ENCODE measurements around the gene FKBP2. TPM values are rescaled to one million over a fixed set of nuclear protein-coding genes. Genes with fewer than 3 reads are reported as not detected.

FKBP2 gene
- total RNA-seq, 4 donors from 2014 or later: 47.7 to 70.3 (median 56.4) TPM

DNA sequence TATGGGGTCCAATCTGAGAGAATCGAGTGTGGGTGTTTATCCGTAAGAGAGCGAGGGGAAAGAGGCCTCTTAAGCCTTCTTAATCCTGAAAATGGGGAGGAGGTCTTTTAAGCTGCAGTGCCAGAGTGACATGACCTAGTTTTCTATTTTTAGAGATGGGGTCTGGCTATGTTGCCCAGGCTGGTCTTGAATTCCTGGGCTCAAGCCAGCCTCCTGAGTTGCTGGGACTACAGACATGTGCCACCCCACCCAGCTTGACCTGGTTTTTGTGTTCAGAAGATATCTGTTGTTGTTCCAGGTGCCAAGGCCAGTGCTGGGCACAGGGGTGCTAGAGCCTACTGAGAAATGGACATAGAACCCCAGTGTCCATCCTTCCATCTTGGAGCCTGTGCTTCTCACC, 42.2 kb downstream of the FKBP2 start:
- TF ChIP-seq POLR2A (IDR thresholded peaks at IDR 0.05): no peak
- TF ChIP-seq, protein P1, sequence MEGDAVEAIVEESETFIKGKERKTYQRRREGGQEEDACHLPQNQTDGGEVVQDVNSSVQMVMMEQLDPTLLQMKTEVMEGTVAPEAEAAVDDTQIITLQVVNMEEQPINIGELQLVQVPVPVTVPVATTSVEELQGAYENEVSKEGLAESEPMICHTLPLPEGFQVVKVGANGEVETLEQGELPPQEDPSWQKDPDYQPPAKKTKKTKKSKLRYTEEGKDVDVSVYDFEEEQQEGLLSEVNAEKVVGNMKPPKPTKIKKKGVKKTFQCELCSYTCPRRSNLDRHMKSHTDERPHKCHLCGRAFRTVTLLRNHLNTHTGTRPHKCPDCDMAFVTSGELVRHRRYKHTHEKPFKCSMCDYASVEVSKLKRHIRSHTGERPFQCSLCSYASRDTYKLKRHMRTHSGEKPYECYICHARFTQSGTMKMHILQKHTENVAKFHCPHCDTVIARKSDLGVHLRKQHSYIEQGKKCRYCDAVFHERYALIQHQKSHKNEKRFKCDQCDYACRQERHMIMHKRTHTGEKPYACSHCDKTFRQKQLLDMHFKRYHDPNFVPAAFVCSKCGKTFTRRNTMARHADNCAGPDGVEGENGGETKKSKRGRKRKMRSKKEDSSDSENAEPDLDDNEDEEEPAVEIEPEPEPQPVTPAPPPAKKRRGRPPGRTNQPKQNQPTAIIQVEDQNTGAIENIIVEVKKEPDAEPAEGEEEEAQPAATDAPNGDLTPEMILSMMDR (IDR thresholded peaks at IDR 0.05): no peak
- no peak for DNase-seq (ENCODE audit: low spot score in 2 of 2)
- H3K4me3 ChIP-seq (ENCODE audit: low read depth, poor library complexity, severe bottlenecking): no peak overlapping the region
- intact Hi-C loops (cut with DNase I; ENCODE audit: low total_unique reads): no loop called here
- WGBS, 2 donors: 82 to 86% methylated on average over 3 of the region's 3 CpGs

DNA sequence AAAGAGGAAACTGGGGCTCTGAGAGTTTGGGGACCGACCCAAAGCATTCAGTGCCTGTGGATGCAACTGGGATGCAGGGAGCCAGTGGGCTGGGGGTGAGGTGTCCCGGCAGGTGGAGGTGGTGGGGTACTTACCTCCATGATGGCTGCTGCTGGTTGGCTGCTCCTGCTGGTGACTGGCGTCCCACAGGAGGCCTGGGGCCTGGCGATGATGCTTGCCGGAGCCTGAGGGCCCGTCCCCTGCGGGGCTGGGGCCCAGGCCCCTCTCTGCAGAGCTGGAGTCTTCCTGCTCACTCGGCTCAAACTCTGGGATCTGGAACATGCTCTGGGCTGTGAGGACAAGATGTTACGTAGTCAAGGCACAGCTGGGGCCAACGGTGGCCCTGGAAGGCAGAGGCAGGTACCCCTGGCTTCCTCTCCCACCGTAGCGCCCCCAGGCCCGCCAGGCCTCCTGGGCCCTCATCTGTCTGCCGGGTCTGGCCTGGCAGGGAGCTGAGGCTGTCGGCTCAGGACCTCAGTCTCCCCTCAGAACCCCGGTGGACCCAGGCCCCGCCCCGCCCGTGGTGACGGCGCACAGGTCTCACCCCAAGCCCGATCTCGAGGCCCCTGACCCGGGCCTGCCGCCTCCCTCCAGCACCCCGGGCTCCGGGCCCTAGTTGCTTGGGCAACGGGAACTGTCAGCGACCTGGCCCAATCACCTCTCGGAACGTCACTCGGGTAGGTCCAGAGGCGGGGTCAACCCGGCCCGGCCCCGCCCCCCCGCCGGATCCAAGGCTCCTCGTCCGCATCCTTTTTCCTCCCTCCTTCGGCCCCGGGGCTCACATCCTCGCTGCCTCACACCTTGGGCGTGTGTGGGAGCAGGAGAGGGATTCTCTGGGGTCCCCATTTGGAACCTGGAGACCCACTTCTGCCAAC, 43.4 kb downstream of the FKBP2 start, which contains the start of gene BAD:
TSS of gene BAD (minus strand) at position 618 of the 914 bp plus-strand sequence. CDS start at position 321, 297 bp downstream.
- WGBS, 2 donors: 3% methylated on average over 27 to 37 of the region's 44 CpGs
- TF ChIP-seq POLR2A (IDR thresholded peaks at IDR 0.05): no peak
- TF ChIP-seq, protein P1 (IDR thresholded peaks at IDR 0.05): no peak
- DNase-seq (ENCODE audit: low spot score in 2 of 2): peak; percentile 95 to 99
- intact Hi-C loops (cut with DNase I; ENCODE audit: low total_unique reads): no loop called here
- H3K4me3 ChIP-seq (ENCODE audit: low read depth, poor library complexity, severe bottlenecking): peak within 1 kb of the TSS; percentile 85

DNA sequence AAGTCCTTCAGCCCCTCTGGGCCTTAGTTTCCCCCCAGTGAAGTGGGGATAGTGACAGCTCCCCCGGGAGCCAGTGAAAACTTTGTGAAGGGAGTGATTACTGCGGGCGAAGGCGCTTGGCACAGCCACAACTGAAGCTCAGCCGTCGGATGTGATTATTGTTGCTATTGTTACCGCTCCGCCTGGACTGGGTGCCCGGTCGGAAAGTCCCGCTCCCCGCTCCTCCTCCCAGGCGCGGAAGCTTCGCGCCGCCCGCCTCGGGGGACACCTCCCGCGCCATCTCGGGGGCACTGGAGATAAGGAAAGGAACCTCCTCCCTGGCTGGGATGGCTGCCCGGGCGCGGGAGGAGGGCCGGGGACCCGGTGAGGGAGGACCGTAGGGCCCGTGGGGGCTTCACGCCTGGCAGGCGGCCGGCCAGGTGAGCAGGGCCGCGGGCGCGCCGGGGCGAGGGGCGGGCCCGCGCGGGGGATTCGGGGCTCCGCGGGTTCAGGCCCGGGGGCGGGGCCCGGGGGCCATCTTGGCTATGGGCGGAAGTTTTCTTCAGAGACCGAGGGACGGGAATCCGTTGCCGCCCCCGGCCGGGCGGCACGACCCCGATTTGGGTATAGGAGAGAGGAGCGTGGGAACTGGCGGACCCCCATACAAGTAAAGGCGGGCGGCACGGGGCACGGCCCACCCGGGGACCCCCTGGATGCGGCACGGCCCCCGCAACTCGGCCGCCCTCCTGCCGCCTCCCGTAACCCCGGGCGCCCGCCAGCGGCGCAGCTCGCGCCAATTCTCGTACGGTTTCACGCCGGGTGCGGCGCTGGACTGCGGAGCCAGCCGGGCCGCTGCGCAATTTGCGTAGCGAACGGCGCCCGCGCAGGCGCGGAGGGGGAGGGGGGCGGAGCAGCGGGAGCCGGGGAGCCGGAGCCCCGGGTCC, 44.3 kb downstream of the FKBP2 start, which contains the start of gene GPR137:
TSS of gene GPR137 (plus strand) at position 887 of the 923 bp plus-strand sequence. CDS start 677 bp downstream, outside the sequence.
- peak within 1 kb of the TSS; percentile 85 for H3K4me3 ChIP-seq (ENCODE audit: low read depth, poor library complexity, severe bottlenecking)
- intact Hi-C loops (cut with DNase I; ENCODE audit: low total_unique reads): no loop called here
- DNase-seq (ENCODE audit: low spot score in 2 of 2): peak; percentile 78 to 97
- WGBS, 2 donors: 0 to 1% methylated on average over 22 to 41 of the region's 102 CpGs
- TF ChIP-seq, protein P1 (IDR thresholded peaks at IDR 0.05): no peak
- no peak for TF ChIP-seq POLR2A (IDR thresholded peaks at IDR 0.05)

DNA sequence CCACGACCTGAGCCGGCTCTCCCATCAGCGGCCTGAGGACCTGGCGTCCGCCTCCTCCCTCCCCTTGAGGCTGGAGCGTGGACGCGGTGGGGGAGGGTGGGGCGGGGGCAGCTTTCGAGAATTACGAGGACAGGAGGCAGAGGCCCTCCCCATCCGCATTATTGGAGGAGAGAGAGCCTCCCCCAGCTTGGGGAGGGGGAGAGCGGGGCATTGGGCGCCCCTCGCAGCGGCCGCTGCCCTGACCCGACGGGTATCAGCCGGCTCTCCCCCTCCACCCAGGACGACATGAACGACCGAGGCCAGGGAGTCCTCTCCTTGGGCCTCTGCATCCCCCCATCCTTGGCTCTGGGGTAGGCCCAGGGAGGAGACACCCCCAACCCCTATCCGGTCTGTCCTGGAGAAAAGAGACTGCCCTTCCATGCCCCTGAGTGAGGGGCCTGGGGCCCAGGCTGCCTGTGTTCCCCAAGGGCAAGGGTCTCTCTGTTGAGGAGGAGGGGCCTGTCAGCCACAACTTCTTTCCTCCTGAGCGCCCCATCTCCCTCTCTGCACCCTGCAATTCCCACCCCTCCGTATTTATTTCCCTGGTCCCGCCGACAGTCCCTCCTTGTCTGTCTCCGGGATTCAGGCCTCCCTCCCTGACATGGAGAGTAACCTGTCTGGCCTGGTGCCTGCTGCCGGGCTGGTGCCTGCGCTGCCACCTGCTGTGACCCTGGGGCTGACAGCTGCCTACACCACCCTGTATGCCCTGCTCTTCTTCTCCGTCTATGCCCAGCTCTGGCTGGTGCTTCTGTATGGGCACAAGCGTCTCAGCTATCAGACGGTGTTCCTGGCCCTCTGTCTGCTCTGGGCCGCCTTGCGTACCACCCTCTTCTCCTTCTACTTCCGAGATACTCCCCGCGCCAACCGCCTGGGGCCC, 45.2 kb downstream of the FKBP2 start:
- TF ChIP-seq, protein P1 (IDR thresholded peaks at IDR 0.05): no peak
- no peak for TF ChIP-seq POLR2A (IDR thresholded peaks at IDR 0.05)
- H3K4me3 ChIP-seq (ENCODE audit: low read depth, poor library complexity, severe bottlenecking): peak overlapping the region; percentile 85
- DNase-seq (ENCODE audit: low spot score in 2 of 2): no peak
- intact Hi-C loops (cut with DNase I; ENCODE audit: low total_unique reads): no loop called here
- 29 to 32% methylated on average over 28 to 29 of the region's 40 CpGs for WGBS, 2 donors

DNA sequence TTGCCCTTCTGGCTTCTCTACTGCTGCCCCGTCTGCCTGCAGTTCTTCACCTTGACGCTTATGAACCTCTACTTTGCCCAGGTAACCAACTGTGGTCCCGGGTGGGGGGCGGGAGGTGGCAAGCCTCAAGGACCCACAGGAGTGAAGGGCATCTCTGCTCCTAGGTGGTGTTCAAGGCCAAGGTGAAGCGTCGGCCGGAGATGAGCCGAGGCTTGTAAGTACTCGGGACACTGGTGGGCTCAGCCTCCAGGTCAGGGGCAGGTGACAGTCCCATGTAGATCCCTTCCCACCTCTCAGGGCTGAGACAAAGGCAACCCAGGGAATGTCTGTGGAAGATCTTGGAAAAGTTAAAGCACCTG, 45.9 kb downstream of the FKBP2 start:
- WGBS, 2 donors: 81 to 88% methylated on average over 9 of the region's 9 CpGs
- TF ChIP-seq POLR2A (IDR thresholded peaks at IDR 0.05): no peak
- TF ChIP-seq, protein P1 (IDR thresholded peaks at IDR 0.05): no peak
- H3K4me3 ChIP-seq (ENCODE audit: low read depth, poor library complexity, severe bottlenecking): no peak overlapping the region
- DNase-seq (ENCODE audit: low spot score in 2 of 2): no peak
- intact Hi-C loops (cut with DNase I; ENCODE audit: low total_unique reads): no loop called here
